Upper lobe of right lung (tissue), 1 donor: Measurements from ENCODE around the gene ASAP2. TPM values are rescaled to one million over a fixed set of nuclear protein-coding genes. Genes with fewer than 3 reads are reported as not detected.
A peak's percentile ranks its signal among the peaks of the same experiment; 100 is the strongest.

Source experiments
- ATAC-seq: fragments of 200-7000 bp; cut with Tn5 transposase; one replicate; pipeline ENCODE4 v1.9.1; 2020; ENCODE audit warnings: mild to moderate bottlenecking, moderate library complexity
- DNase-seq: peaks from one replicate; pipeline ENCODE4 v3.0.0-alpha.2; 2020
- H3K27ac ChIP-seq: fragments of 200-600 bp; one replicate; pipeline ENCODE4 v1.8.0; 2022
- H3K27me3 ChIP-seq: fragments of 200-600 bp; one replicate; pipeline ENCODE4 v1.8.0; 2022; ENCODE audit warnings: mild to moderate bottlenecking
- H3K36me3 ChIP-seq: fragments of 200-600 bp; one replicate; pipeline ENCODE4 v1.8.0; 2022
- H3K4me1 ChIP-seq: fragments of 200-600 bp; one replicate; pipeline ENCODE4 v1.8.0; 2022
- H3K4me3 ChIP-seq: fragments of 200-600 bp; one replicate; pipeline ENCODE4 v1.8.0; 2022; ENCODE audit warnings: mild to moderate bottlenecking
- H3K9me3 ChIP-seq: fragments of 200-600 bp; one replicate; pipeline ENCODE4 v1.8.0; 2022
- CTCF ChIP-seq: fragments of 200-600 bp; IDR thresholded peaks from one replicate; pipeline ENCODE4 v1.8.0; 2022; ENCODE audit warnings: antibody characterized with exemption
- intact Hi-C: fragments of 100-400 bp; cut with DNase I; formaldehyde crosslinking; loops from one replicate; pipeline ENCODE4 v1.11.0; 2022
- total RNA-seq: library from RNA; stranded (reverse); fragmentation: NEBNext Ultra II Directional; extraction: Animal tissue kit (Norgen Biotek cat#: 25700); gene quantifications from one replicate; pipeline ENCODE4 v1.2.1, GENCODE V29; 2021
- donor health status: DM: no; HTN: yes; CAD: no; lungs with severe emphysema.

ASAP2 gene
- total RNA-seq, 1 donor from 2014 or later, result 30.9 TPM

DNA sequence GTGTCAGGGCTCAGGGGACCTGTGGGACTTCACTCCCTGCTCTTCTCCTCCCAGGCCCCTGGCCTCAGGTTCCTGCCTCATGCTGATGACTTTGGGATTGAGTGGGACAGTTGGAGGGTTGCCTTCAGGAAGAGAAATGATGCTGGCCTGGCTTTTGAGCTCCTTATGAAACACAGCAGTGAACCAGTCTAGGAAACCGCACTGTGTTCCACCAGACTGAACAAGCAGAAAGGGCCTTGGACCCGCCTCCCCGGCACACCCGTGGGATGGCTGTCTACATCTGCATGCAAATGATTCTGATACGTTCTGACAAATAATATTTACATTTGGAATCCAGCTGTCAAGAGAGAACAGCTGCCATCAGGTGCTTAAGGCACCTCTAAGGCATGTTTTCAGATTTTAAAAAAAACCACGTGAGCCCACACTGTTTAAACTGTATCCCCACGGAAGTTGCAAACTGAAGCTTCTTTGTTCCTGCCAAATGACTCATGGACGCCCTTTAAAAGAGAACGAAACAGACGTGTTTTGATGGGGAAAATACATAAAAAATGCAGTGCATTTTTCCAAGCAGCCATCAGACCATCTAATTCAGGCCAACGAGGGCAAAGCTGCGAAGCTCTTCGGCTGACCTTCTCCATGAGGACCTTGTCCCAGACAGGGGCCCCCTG lies 27.6 kb upstream of the ASAP2 start:
- peak overlapping the region; percentile 75 for H3K27ac ChIP-seq
- ATAC-seq (peak; percentile 35), DNase-seq (no peak)
- no peaks in the 10 kb centered on the region for H3K27me3 ChIP-seq
- TF ChIP-seq CTCF, result no peak
- H3K4me3 ChIP-seq, result no peak overlapping the region
- H3K36me3 ChIP-seq, result no peaks in the 10 kb centered on the region
- H3K4me1 ChIP-seq, result peaks cover 18% of the 10 kb centered on the region
- no peaks in the 10 kb centered on the region for H3K9me3 ChIP-seq
- intact Hi-C loops, result no loop called here

- Histone ChIP-seq H3K27ac (peak overlapping the region; percentile 75), H3K27me3 (no peaks in the 10 kb centered on the region), H3K9me3 (no peaks in the 10 kb centered on the region), H3K36me3 (no peaks in the 10 kb centered on the region), H3K4me3 (no peak overlapping the region), H3K4me1 (peaks cover 13% of the 10 kb centered on the region)
- DNase-seq (no peak), ATAC-seq (peak; percentile 23)
- intact Hi-C loops, result no loop called here
- TF ChIP-seq CTCF, result no peak
Measured at GRCh38 chr2:9179572-9180201, 26.9 kb upstream of the ASAP2 start.

- intact Hi-C loops, result no loop called here
- no peak for TF ChIP-seq CTCF
- DNase-seq, result no peak
Measured at GRCh38 chr2:9184361-9184760, 22.3 kb upstream of the ASAP2 start.

GRCh38 chr2:9187620-9188214 lies 18.9 kb upstream of the ASAP2 start:
- DNase-seq (no peak), ATAC-seq (no peak)
- no peaks in the 10 kb centered on the region for H3K27me3 ChIP-seq
- no peak for TF ChIP-seq CTCF
- intact Hi-C loops, result no loop called here
- H3K36me3 ChIP-seq, result no peaks in the 10 kb centered on the region
- H3K4me1 ChIP-seq, result peaks cover 10% of the 10 kb centered on the region
- no peaks in the 10 kb centered on the region for H3K9me3 ChIP-seq
- H3K27ac ChIP-seq, result no peak overlapping the region
- H3K4me3 ChIP-seq, result no peak overlapping the region

More at GRCh38 chr2:9184361-9184760, 22.3 kb upstream of the ASAP2 start:
- no peak for ATAC-seq
- no peaks in the 10 kb centered on the region for H3K9me3 ChIP-seq
- H3K4me1 ChIP-seq, result no peaks in the 10 kb centered on the region
- no peaks in the 10 kb centered on the region for H3K36me3 ChIP-seq
- H3K4me3 ChIP-seq, result no peak overlapping the region
- no peaks in the 10 kb centered on the region for H3K27me3 ChIP-seq
- H3K27ac ChIP-seq, result no peak overlapping the region

DNA sequence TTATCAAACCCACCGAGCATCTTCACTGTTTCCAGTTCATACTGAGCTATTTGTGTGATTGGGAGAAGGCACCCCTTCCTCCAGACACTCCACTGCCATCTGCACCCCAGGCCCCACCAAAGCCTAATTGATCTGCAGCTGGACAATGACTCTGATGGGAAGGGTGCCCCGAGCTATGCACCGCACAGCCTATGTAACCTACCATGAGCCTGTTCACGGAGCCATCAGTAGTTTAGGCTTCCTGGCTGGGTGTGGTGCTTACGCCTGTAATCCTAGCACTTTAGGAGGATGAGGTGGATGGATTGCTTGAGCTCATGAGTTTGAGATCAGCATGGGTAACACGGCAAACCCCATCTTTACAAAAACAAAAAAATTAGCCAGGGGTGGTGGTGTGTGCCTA lies 17.8 kb upstream of the ASAP2 start:
- H3K4me1 ChIP-seq, result peaks cover 10% of the 10 kb centered on the region
- TF ChIP-seq CTCF, result no peak
- DNase-seq (no peak), ATAC-seq (no peak)
- intact Hi-C loops, result no loop called here
- H3K36me3 ChIP-seq, result no peaks in the 10 kb centered on the region
- H3K4me3 ChIP-seq, result no peak overlapping the region
- H3K27me3 ChIP-seq, result no peaks in the 10 kb centered on the region
- H3K27ac ChIP-seq, result no peak overlapping the region
- no peaks in the 10 kb centered on the region for H3K9me3 ChIP-seq
